H9 (cell line): ENCODE results near the gene TGM4. TPM values are rescaled to one million over a fixed set of nuclear protein-coding genes. Genes with fewer than 3 reads are reported as not detected.

ENCODE experiments used
- DNase-seq: peaks from one replicate; pipeline ENCODE4 v3.0.0-alpha.2; 2017
- H2AFZ ChIP-seq: one replicate; pipeline ENCODE4 v1.6.1; 2013; ENCODE audit warnings: mild to moderate bottlenecking, low read length, control low read depth, moderate library complexity
- H2AK5ac ChIP-seq: 2 replicates; pipeline ENCODE4 v1.6.1; 2013; ENCODE audit warnings: low read length, control low read depth, mixed read lengths; ENCODE audit not compliant: insufficient read length
- H2BK120ac ChIP-seq: one replicate; pipeline ENCODE4 v1.6.1; 2013; ENCODE audit warnings: low read depth, mild to moderate bottlenecking, low read length, control low read depth, inconsistent platforms; ENCODE audit not compliant: poor library complexity, severe bottlenecking
- H2BK12ac ChIP-seq: 2 replicates; pipeline ENCODE4 v1.6.1; 2013; ENCODE audit warnings: low read length, control low read depth, mixed read lengths, low read depth; ENCODE audit not compliant: insufficient read length
- H2BK15ac ChIP-seq: 2 replicates; pipeline ENCODE4 v1.6.1; 2013; ENCODE audit warnings: low read depth, low read length, control low read depth
- H2BK20ac ChIP-seq: one replicate; pipeline ENCODE4 v1.6.1; 2013; ENCODE audit warnings: low read depth, mild to moderate bottlenecking, low read length, control low read depth, inconsistent platforms; ENCODE audit not compliant: poor library complexity, severe bottlenecking
- H2BK5ac ChIP-seq: 2 replicates; pipeline ENCODE4 v1.6.1; 2013; ENCODE audit warnings: low read length, control low read depth, mixed read lengths; ENCODE audit not compliant: insufficient read length
- H3K14ac ChIP-seq: 2 replicates; pipeline ENCODE4 v1.6.1; 2013; ENCODE audit warnings: low read length, control low read depth; ENCODE audit not compliant: insufficient read depth
- H3K18ac ChIP-seq: 2 replicates; pipeline ENCODE4 v1.6.1; 2013; ENCODE audit warnings: low read depth, mild to moderate bottlenecking, mixed read lengths, low read length, control low read depth; ENCODE audit not compliant: insufficient read length
- H3K23ac ChIP-seq: 2 replicates; pipeline ENCODE4 v1.6.1; 2013; ENCODE audit warnings: low read length, control low read depth, mixed read lengths, low read depth; ENCODE audit not compliant: insufficient read length
- H3K23me2 ChIP-seq: 2 replicates; pipeline ENCODE4 v1.6.1; 2013; ENCODE audit warnings: low read depth, mild to moderate bottlenecking, mixed read lengths, low read length, control low read depth; ENCODE audit not compliant: insufficient read length, poor library complexity, severe bottlenecking
- H3K27ac ChIP-seq: 2 replicates; pipeline ENCODE4 v1.5.1; 2013; ENCODE audit warnings: low read length, control low read depth, mixed read lengths, low read depth; ENCODE audit not compliant: insufficient read length
- H3K27me3 ChIP-seq: 2 replicates; pipeline ENCODE4 v1.6.1; 2013; ENCODE audit warnings: low read length, control low read depth, inconsistent platforms; ENCODE audit not compliant: insufficient read depth
- H3K4ac ChIP-seq: 2 replicates; pipeline ENCODE4 v1.6.1; 2013; ENCODE audit warnings: low read depth, mild to moderate bottlenecking, control low read depth, inconsistent platforms, low read length, moderate library complexity
- H3K4me1 ChIP-seq: 2 replicates; pipeline ENCODE4 v1.6.1; 2013; ENCODE audit warnings: low read length, control low read depth, inconsistent platforms; ENCODE audit not compliant: insufficient read depth
- H3K4me2 ChIP-seq: 2 replicates; pipeline ENCODE4 v1.6.1; 2013; ENCODE audit warnings: low read length, control low read depth, mixed read lengths; ENCODE audit not compliant: insufficient read length, insufficient read depth
- H3K56ac ChIP-seq: 2 replicates; pipeline ENCODE4 v1.6.1; 2013; ENCODE audit warnings: low read depth, mild to moderate bottlenecking, mixed read lengths, low read length, control low read depth; ENCODE audit not compliant: insufficient read length
- H3K79me1 ChIP-seq: 2 replicates; pipeline ENCODE4 v1.6.1; 2013; ENCODE audit warnings: low read depth, mild to moderate bottlenecking, moderate library complexity, low read length, control low read depth, inconsistent platforms; ENCODE audit not compliant: insufficient read depth, poor library complexity, severe bottlenecking
- H3K79me2 ChIP-seq: 2 replicates; pipeline ENCODE4 v1.6.1; 2013; ENCODE audit warnings: low read length, control low read depth, inconsistent platforms; ENCODE audit not compliant: insufficient read depth
- H3K9ac ChIP-seq: 2 replicates; pipeline ENCODE4 v1.6.1; 2013; ENCODE audit warnings: low read length, control low read depth, mixed read lengths; ENCODE audit not compliant: insufficient read length; ENCODE audit errors: extremely low read depth
- H3K9me3 ChIP-seq: one replicate; pipeline ENCODE4 v1.6.1; 2013; ENCODE audit warnings: low read depth, low read length, inconsistent platforms; ENCODE audit not compliant: control insufficient read depth
- H3T11ph ChIP-seq: one replicate; pipeline ENCODE4 v1.6.1; 2013; ENCODE audit warnings: mild to moderate bottlenecking, low read length, control low read depth, inconsistent platforms
- H4K20me1 ChIP-seq: one replicate; pipeline ENCODE4 v1.6.1; 2013; ENCODE audit not compliant: control insufficient read depth, insufficient read length, insufficient read depth
- H4K5ac ChIP-seq: 2 replicates; pipeline ENCODE4 v1.6.1; 2013; ENCODE audit warnings: low read depth, mild to moderate bottlenecking, mixed read lengths, low read length, control low read depth; ENCODE audit not compliant: insufficient read length
- H4K8ac ChIP-seq: replicated peaks from 2 replicates; pipeline ENCODE4 v1.6.1; 2013; ENCODE audit warnings: low read length, control low read depth, mixed read lengths, low read depth; ENCODE audit not compliant: insufficient read length
- H4K91ac ChIP-seq: 2 replicates; pipeline ENCODE4 v1.6.1; 2013; ENCODE audit warnings: low read depth, mild to moderate bottlenecking, moderate library complexity, mixed read lengths, low read length, control low read depth; ENCODE audit not compliant: insufficient read length
- H3K27ac Mint-ChIP-seq, 3 experiments: 2 replicates in 2 of 3; 3 replicates in 1 of 3; pipeline ENCODE4 v1.8.0; 2020 to 2021; ENCODE audit warnings: mixed read lengths in 3 of 3, mild to moderate bottlenecking in 1 of 3, moderate library complexity in 1 of 3
- H3K27me3 Mint-ChIP-seq: 2 replicates; pipeline ENCODE4 v1.8.0; 2021; ENCODE audit warnings: low read depth, mild to moderate bottlenecking, moderate library complexity, mixed read lengths
- H3K36me3 Mint-ChIP-seq, 3 experiments: 2 replicates in 2 of 3; 3 replicates in 1 of 3; pipeline ENCODE4 v1.8.0; 2020 to 2021; ENCODE audit warnings: low read depth in 3 of 3, mixed read lengths in 3 of 3; ENCODE audit not compliant: insufficient read depth in 1 of 3
- H3K4me1 Mint-ChIP-seq, 2 experiments: 2 replicates each; pipeline ENCODE4 v1.8.0; 2020; ENCODE audit warnings: mixed read lengths in 2 of 2
- H3K4me3 Mint-ChIP-seq, 2 experiments: 2 replicates in 1 of 2; 3 replicates in 1 of 2; pipeline ENCODE4 v1.8.0; 2020 to 2021; ENCODE audit warnings: mild to moderate bottlenecking in 2 of 2, mixed read lengths in 2 of 2, moderate library complexity in 1 of 2
- H3K9me3 Mint-ChIP-seq, 2 experiments: 2 replicates in 1 of 2; 3 replicates in 1 of 2; pipeline ENCODE4 v1.8.0; 2020; ENCODE audit warnings: mild to moderate bottlenecking in 2 of 2, mixed read lengths in 2 of 2, moderate library complexity in 1 of 2
- CTCF ChIP-seq: fragments of 200-600 bp; sonication (generic); conservative IDR thresholded peaks from 3 replicates; pipeline ENCODE4 v1.8.0; 2021; ENCODE audit warnings: antibody characterized with exemption, mild to moderate bottlenecking
- WGBS: extraction: QIAGEN DNeasy Blood & Tissue Kit; methylation state at CpG from one replicate; pipeline ENCODE4 v1.1.7; 2013; ENCODE audit warnings: missing lambda C conversion rate, low lambda C conversion rate, mixed read lengths; ENCODE audit not compliant: insufficient read length; ENCODE audit errors: extremely low coverage; 5-methylcytosine and 5-hydroxymethylcytosine counted together
- total RNA-seq: library from RNA; stranded (reverse); gene quantifications from 2 replicates; pipeline ENCODE4 v1.2.1, GENCODE V29; 2021

The TGM4 gene
- total RNA-seq, 1 experiment from 2014 or later = not detected

- H3K14ac ChIP-seq = no peak overlapping the region
- H3K79me2 ChIP-seq = no peaks in the 10 kb centered on the region
- H2BK120ac ChIP-seq = no peak overlapping the region
- H4K8ac ChIP-seq = no peak overlapping the region
- no peak overlapping the region for H2BK20ac ChIP-seq
- no peak overlapping the region for H3K9ac ChIP-seq
- no peaks in the 10 kb centered on the region for H3K4me1 ChIP-seq
- no peak overlapping the region for H4K5ac ChIP-seq
- no peaks in the 10 kb centered on the region for H3K9me3 ChIP-seq
- no peak overlapping the region for H3T11ph ChIP-seq
- H2AK5ac ChIP-seq = no peak overlapping the region
- no peaks in the 10 kb centered on the region for H3K27me3 ChIP-seq
- H4K91ac ChIP-seq = no peak overlapping the region
- H3K4ac ChIP-seq = no peak overlapping the region
- H3K18ac ChIP-seq = peak overlapping the region; percentile 5
- TF ChIP-seq CTCF = no peak
- H3K56ac ChIP-seq = no peak overlapping the region
- Mint-ChIP-seq H3K9me3 (no peaks in the 10 kb centered on the region), H3K4me3 (no peak overlapping the region; a peak in 1 of 5 replicates), H3K27ac (no peak overlapping the region), H3K36me3 (no peaks in the 10 kb centered on the region), H3K4me1 (peaks cover 11 to 21% of the 10 kb centered on the region in 2 experiments), H3K27me3 (no peaks in the 10 kb centered on the region)
- no peak overlapping the region for H3K23ac ChIP-seq
- H4K20me1 ChIP-seq = no peaks in the 10 kb centered on the region
- H3K4me2 ChIP-seq = no peak overlapping the region
- H3K23me2 ChIP-seq = no peaks in the 10 kb centered on the region
- H3K79me1 ChIP-seq = no peaks in the 10 kb centered on the region
- no peak overlapping the region for H2BK15ac ChIP-seq
- H2BK12ac ChIP-seq = no peak overlapping the region
- no peak overlapping the region for H2AFZ ChIP-seq
- no peak for DNase-seq
- no peak overlapping the region for H2BK5ac ChIP-seq
- WGBS = no CpG with 5 or more reads among the region's 5 CpGs
- H3K27ac ChIP-seq = no peak overlapping the region
Measured at GRCh38 chr3:44894485-44894884, 20.1 kb downstream of the TGM4 start.
